ENCODE measurements around the gene APCDD1L.

DNA sequence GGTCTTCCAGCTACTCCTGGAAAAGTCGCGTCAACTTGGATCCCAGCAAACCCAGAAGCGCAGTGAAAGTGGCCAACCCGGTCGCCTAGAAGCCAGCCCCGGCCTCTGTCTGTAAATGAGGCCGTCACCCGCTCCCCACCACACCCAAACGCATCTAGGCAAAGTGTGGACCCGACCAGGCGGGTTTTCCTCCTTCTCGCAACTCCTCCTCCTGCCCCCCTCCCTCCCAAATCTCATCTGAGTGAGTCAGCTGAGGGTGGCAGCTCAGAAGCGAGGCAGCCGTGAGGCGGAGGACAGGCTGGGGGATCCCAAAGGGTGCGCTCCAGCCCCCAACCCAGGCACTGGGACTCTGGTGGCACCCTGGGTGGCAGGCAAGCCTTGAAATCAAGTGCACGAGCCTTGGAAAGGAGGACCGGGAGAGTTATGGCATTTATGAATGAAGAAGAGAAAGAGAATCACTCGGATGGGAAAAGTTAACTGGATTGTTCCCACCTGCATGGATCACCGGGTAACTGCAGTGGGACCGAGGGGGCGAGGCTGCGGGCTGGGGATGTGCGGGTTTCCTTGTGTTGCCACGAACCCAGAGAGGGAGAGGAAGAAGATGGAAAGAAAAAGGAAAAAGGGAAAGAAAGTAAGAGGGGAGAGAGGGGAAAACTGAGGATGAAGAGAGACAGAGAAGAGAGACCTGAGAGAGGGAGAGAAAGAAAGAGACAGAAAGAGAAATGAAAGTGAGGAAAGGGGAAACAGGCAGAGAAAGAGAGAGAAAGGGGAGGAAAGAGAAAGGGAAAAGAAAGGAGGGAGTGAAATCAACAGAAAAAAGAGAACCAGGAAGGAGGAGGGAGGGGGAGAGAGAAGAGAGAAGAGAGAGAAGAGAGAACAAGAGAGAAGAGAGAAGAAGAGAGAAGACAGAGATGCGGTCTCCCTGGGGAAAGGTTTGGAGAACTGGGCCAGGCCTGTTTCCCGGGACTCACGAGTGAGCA is at the start of gene APCDD1L:
- TF ChIP-seq POLR2A (IDR thresholded peaks at IDR 0.05) = no peak
- TF ChIP-seq EP300 (IDR thresholded peaks at IDR 0.05) = no peak
- TF ChIP-seq, protein P1, sequence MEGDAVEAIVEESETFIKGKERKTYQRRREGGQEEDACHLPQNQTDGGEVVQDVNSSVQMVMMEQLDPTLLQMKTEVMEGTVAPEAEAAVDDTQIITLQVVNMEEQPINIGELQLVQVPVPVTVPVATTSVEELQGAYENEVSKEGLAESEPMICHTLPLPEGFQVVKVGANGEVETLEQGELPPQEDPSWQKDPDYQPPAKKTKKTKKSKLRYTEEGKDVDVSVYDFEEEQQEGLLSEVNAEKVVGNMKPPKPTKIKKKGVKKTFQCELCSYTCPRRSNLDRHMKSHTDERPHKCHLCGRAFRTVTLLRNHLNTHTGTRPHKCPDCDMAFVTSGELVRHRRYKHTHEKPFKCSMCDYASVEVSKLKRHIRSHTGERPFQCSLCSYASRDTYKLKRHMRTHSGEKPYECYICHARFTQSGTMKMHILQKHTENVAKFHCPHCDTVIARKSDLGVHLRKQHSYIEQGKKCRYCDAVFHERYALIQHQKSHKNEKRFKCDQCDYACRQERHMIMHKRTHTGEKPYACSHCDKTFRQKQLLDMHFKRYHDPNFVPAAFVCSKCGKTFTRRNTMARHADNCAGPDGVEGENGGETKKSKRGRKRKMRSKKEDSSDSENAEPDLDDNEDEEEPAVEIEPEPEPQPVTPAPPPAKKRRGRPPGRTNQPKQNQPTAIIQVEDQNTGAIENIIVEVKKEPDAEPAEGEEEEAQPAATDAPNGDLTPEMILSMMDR (IDR thresholded peaks at IDR 0.05) = no peak

Data from sigmoid colon (tissue), 4 donors.